GM10266 (cell line): ENCODE results near the gene MRPS30.
"Not testable (repeated sequence)": the region's sequence is repeated elsewhere in the genome, so short reads cannot be mapped to it uniquely, and the experiment has no call there.

Experiments
- DNase-seq: peaks from one replicate; pipeline ENCODE4 v3.0.0; 2012; ENCODE audit errors: extremely low spot score
- CTCF ChIP-seq: IDR thresholded peaks from 2 replicates; pipeline ENCODE4 v1.5.1; 2012; ENCODE audit warnings: mild to moderate bottlenecking, low read depth; ENCODE audit not compliant: control insufficient read depth, insufficient read depth; ENCODE audit errors: missing control alignments

The MRPS30 gene

GRCh38 chr5:44806608-44807007, 2.1 kb upstream of the MRPS30 start:
- no peak for TF ChIP-seq CTCF
- no peak for DNase-seq

GRCh38 chr5:44807269-44807668, 1.5 kb upstream of the MRPS30 start:
- TF ChIP-seq CTCF: no peak
- no peak for DNase-seq

- peak; percentile 38 for DNase-seq
- no peak for TF ChIP-seq CTCF
Measured at GRCh38 chr5:44809215-44809955, 638 bp downstream of the MRPS30 start.

- no peak for TF ChIP-seq CTCF
- no peak for DNase-seq
Measured at GRCh38 chr5:44809956-44810420, 1.2 kb downstream of the MRPS30 start.

GRCh38 chr5:44814761-44815160, 6.0 kb downstream of the MRPS30 start:
- DNase-seq: no peak
- TF ChIP-seq CTCF: no peak

- TF ChIP-seq CTCF: no peak
- DNase-seq: no peak
Measured at GRCh38 chr5:44821164-44821563, 12.4 kb downstream of the MRPS30 start.

GRCh38 chr5:44824662-44825061, 15.9 kb downstream of the MRPS30 start:
- DNase-seq: not testable (repeated sequence)

- no peak for DNase-seq
- TF ChIP-seq CTCF: no peak
Measured at GRCh38 chr5:44827681-44828080, 18.9 kb downstream of the MRPS30 start.
